GM12878 (cell line): ENCODE results near the gene IER5L. TPM values are rescaled to one million over a fixed set of nuclear protein-coding genes. Genes with fewer than 3 reads are reported as not detected.
"Not testable (repeated sequence)": the region's sequence is repeated elsewhere in the genome, so short reads cannot be mapped to it uniquely, and the experiment has no call there.

Source experiments
- ATAC-seq: fragments of 200-7000 bp; cut with Tn5 transposase; 3 replicates; pipeline ENCODE4 v1.9.1; 2020; ENCODE audit warnings: mild to moderate bottlenecking, moderate library complexity
- BruUV-seq: library from RNA; stranded (reverse); fragments of 400-500 nt; replicated peaks from 2 replicates; lab custom pipeline; 2021; lab: Mats Ljungman, UMichigan
- CTCF ChIA-PET: fragments of 300-600 bp; sonication (Branson Sonifier 250); formaldehyde crosslinking; extraction: SDS; loops from one replicate; lab custom pipeline; 2021; ENCODE audit warnings: inconsistent platforms; lab: Yijun Ruan, JAX
- POLR2A ChIA-PET: fragments of 350-600 bp; formaldehyde crosslinking; extraction: SDS; loops from one replicate; lab custom pipeline; 2021; ENCODE audit warnings: inconsistent platforms; lab: Charles Lee
- RAD21 ChIA-PET: fragments of 300-600 bp; sonication (Branson Sonifier 250); formaldehyde crosslinking; loops from one replicate; lab custom pipeline; 2023; ENCODE audit warnings: antibody characterized with exemption; ENCODE audit not compliant: unreplicated experiment; lab: Charles Lee
- SMC1A ChIA-PET: fragments of 300-600 bp; sonication (Branson Sonifier 250); formaldehyde crosslinking; loops from one replicate; lab custom pipeline; 2023; ENCODE audit not compliant: unreplicated experiment, uncharacterized antibody; lab: Charles Lee
- DNase-seq: peaks from one replicate; pipeline ENCODE4 v3.0.0-alpha.2; 2011; ENCODE audit warnings: low read depth, low spot score
- FAIRE-seq: peaks from 3 replicates; lab custom pipeline; 2011; peaks lifted over from hg19 to GRCh38; lab: Jason Lieb, UNC
- H2AFZ ChIP-seq: 2 replicates; pipeline ENCODE4 v1.6.0; 2011; ENCODE audit warnings: low read depth, low read length, control low read depth; ENCODE audit not compliant: control insufficient read depth
- H3K27ac ChIP-seq: 2 replicates; pipeline ENCODE4 v1.5.1; 2011; ENCODE audit warnings: control low read depth; ENCODE audit not compliant: control insufficient read depth, insufficient read depth
- H3K27me3 ChIP-seq, 2 experiments: replicated peaks in 1 of 2; 2 replicates each; pipeline versions ENCODE4 v1.6.0 to v1.6.1; 2011; ENCODE audit warnings: low read length in 1 of 2; ENCODE audit not compliant: control insufficient read depth in 2 of 2, insufficient read depth in 2 of 2
- H3K36me3 ChIP-seq, 2 experiments: 2 replicates each; pipeline ENCODE4 v1.5.1; 2011; ENCODE audit warnings: low read length in 1 of 2; ENCODE audit not compliant: control insufficient read depth in 2 of 2, insufficient read depth in 2 of 2
- H3K4me1 ChIP-seq: 2 replicates; pipeline ENCODE4 v1.6.1; 2011; ENCODE audit warnings: mild to moderate bottlenecking, low read length, moderate library complexity, mixed read lengths; ENCODE audit not compliant: control insufficient read depth, insufficient read depth
- H3K4me2 ChIP-seq: 2 replicates; pipeline ENCODE4 v1.6.0; 2011; ENCODE audit warnings: control low read depth; ENCODE audit not compliant: control insufficient read depth, insufficient read depth
- H3K4me3 ChIP-seq: fragments of 200-600 bp; sonication (generic); 2 replicates; pipeline ENCODE4 v1.5.1; 2016
- H3K79me2 ChIP-seq: 2 replicates; pipeline ENCODE4 v1.6.0; 2011; ENCODE audit warnings: low read length; ENCODE audit not compliant: control insufficient read depth, insufficient read depth
- H3K9ac ChIP-seq: 2 replicates; pipeline ENCODE4 v1.8.0; 2011; ENCODE audit warnings: low read length, control low read depth, mixed read lengths; ENCODE audit not compliant: control insufficient read depth, insufficient read depth
- H3K9me3 ChIP-seq: replicated peaks from 3 replicates; pipeline ENCODE4 v1.5.1; 2011; ENCODE audit warnings: mild to moderate bottlenecking, low read length; ENCODE audit not compliant: control insufficient read depth, insufficient read depth
- H4K20me1 ChIP-seq: 2 replicates; pipeline ENCODE4 v1.6.0; 2011; ENCODE audit not compliant: control insufficient read depth, insufficient read depth
- ESRRA ChIP-seq: IDR thresholded peaks from 2 replicates; pipeline ENCODE4 v1.6.1; 2012; ENCODE audit warnings: mild to moderate bottlenecking, low read length, improper control_type of control experiment
- FOS ChIP-seq: IDR thresholded peaks from 3 replicates; pipeline ENCODE4 v1.6.1; 2011; ENCODE audit warnings: borderline replicate concordance; ENCODE audit not compliant: insufficient read length; ENCODE audit errors: extremely low read depth
- MEF2B ChIP-seq: fragments of 450-650 bp; IDR thresholded peaks from 2 replicates; pipeline ENCODE4 v1.6.1; 2018; ENCODE audit warnings: mild to moderate bottlenecking, moderate library complexity; ENCODE audit not compliant: partially characterized antibody, poor library complexity, severe bottlenecking
- NR2C2 ChIP-seq: IDR thresholded peaks from 2 replicates; pipeline ENCODE4 v1.6.1; 2011; ENCODE audit warnings: borderline replicate concordance, low read depth; ENCODE audit not compliant: control insufficient read depth, insufficient read length
- RAD51 ChIP-seq: fragments of 450-650 bp; IDR thresholded peaks from 2 replicates; pipeline ENCODE4 v1.6.1; 2016; ENCODE audit warnings: moderate library complexity, mild to moderate bottlenecking, inconsistent platforms
- RBBP5 ChIP-seq: fragments of 200-600 bp; sonication (generic); conservative IDR thresholded peaks from 2 replicates; pipeline ENCODE4 v1.6.1; 2016
- SPI1 ChIP-seq: IDR thresholded peaks from 2 replicates; pipeline ENCODE4 v1.6.1; 2011; ENCODE audit warnings: low read depth, mild to moderate bottlenecking, low read length, moderate library complexity, borderline replicate concordance; ENCODE audit not compliant: insufficient read depth
- SRF ChIP-seq, 2 experiments: IDR thresholded peaks; 2 replicates each; pipeline ENCODE4 v1.6.1; 2011; ENCODE audit warnings: low read depth in 2 of 2, low read length in 2 of 2, mild to moderate bottlenecking in 1 of 2, moderate library complexity in 1 of 2
- YBX1 ChIP-seq: fragments of 450-650 bp; IDR thresholded peaks from 2 replicates; pipeline ENCODE4 v1.6.1; 2016; ENCODE audit warnings: antibody characterized with exemption
- WGBS: methylation state at CpG from one replicate; pipeline ENCODE4 v1.1.6; 2016; ENCODE audit warnings: low lambda C conversion rate; ENCODE audit not compliant: insufficient replicate concordance, insufficient coverage; ENCODE audit errors: missing lambda C conversion rate; 5-methylcytosine and 5-hydroxymethylcytosine counted together
- in situ Hi-C: fragments of 300-500 bp; cut with MboI; formaldehyde crosslinking; loops from 9 replicates; pipeline ENCODE4 v1.14.3; 2018; ENCODE audit warnings: mixed read lengths
- intact Hi-C: fragments of 100-400 bp; cut with micrococcal nuclease; formaldehyde crosslinking; loops from one replicate; pipeline ENCODE4 v1.14.2; 2022; ENCODE audit not compliant: unreplicated experiment
- polyA plus RNA-seq, 11 experiments: library from polyadenylated mRNA; depleted of rRNA in 4 of 11; unstranded in 6 of 11; stranded (reverse) in 5 of 11; fragments of >200 nt; fragmentation: Nextera tagmentation in 4 of 11; fragmentation: Illumina TruSeq in 1 of 11; extraction: Ambion mirVana in 4 of 11; extraction: Trizol in 1 of 11; gene quantifications; 1 replicate in 1 of 11; 2 replicates in 10 of 11; pipeline versions ENCODE4 v1.2.1 to v1.2.3, GENCODE V29; 2011 to 2016; ENCODE audit warnings: inconsistent platforms in 2 of 11, missing spikeins in 2 of 11, low read depth in 1 of 11
- total RNA-seq, 4 experiments: library from RNA; depleted of rRNA in 3 of 4; stranded (reverse); fragments of >200 nt in 3 of 4; fragmentation: Illumina TruSeq in 1 of 4; extraction: Trizol in 1 of 4; gene quantifications; 2 replicates each; pipeline versions ENCODE4 v1.2.1 to v1.2.3, GENCODE V29; 2013 to 2021
- TF ChIP-seq, protein P1 (sequence below): IDR thresholded peaks from 2 replicates; pipeline ENCODE4 v1.6.1; 2012; ENCODE audit warnings: low read depth, low read length, improper control_type of control experiment

Gene IER5L
- total and polyA plus RNA-seq, 10 of the 15 experiments (the other 5 are each of a cell fraction or from before 2014, with no cell fraction given): 0.04 to 1.4 (median 0.17) TPM

DNA sequence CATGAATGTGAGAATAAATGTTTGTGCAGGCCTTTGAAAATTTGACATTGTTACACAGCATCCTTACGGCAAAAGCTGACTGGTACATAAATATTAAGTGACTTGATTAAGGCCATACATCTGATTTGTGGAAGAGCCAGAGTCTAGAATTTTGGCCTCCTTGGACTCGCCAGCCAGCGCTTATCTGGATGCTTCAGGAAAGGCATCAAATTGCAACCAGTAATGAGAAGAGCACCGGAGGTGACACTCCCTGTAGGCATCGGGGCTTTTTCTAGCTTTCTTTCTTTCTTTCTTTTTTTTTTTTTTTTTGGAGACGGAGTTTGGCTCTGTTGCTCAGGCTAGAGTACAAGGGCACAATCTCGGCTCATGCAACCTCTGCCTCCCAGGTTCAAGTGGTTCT is 13.2 kb upstream of the IER5L start:
- Histone ChIP-seq H3K27ac (no peak overlapping the region), H4K20me1 (no peaks in the 10 kb centered on the region), H3K36me3 (no peaks in the 10 kb centered on the region), H3K4me1 (no peaks in the 10 kb centered on the region), H3K9me3 (no peaks in the 10 kb centered on the region; the same call in 1 of the 3 replicates), H3K27me3 (peaks cover 0 to 5% of the 10 kb centered on the region in 2 experiments; a peak in 3 of 4 replicates), H3K9ac (no peak overlapping the region), H3K79me2 (no peaks in the 10 kb centered on the region), H2AFZ (no peak overlapping the region), H3K4me2 (no peak overlapping the region), H3K4me3 (no peak overlapping the region)
- intact Hi-C loops: no loop called here
- TF ChIP-seq FOS (no peak), NR2C2 (no peak), ESRRA (no peak), MEF2B (no peak), SRF (IDR thresholded peaks at IDR 0.05; ENCODE audit: low read depth in 2 of 2, low read length in 2 of 2) (no peak), RBBP5 (no peak), RAD51 (no peak), YBX1 (no peak), SPI1 (no peak)
- TF ChIP-seq, protein P1, sequence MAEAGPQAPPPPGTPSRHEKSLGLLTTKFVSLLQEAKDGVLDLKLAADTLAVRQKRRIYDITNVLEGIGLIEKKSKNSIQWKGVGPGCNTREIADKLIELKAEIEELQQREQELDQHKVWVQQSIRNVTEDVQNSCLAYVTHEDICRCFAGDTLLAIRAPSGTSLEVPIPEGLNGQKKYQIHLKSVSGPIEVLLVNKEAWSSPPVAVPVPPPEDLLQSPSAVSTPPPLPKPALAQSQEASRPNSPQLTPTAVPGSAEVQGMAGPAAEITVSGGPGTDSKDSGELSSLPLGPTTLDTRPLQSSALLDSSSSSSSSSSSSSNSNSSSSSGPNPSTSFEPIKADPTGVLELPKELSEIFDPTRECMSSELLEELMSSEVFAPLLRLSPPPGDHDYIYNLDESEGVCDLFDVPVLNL: no peak
- FAIRE-seq: no peak
- WGBS: 65% methylated on average over 6 of the region's 7 CpGs
- ATAC-seq: no peak
- CTCF ChIA-PET: no interaction called here
- BruUV-seq: no TSS peak
- SMC1A ChIA-PET: no interaction called here
- RAD21 ChIA-PET: no interaction called here
- POLR2A ChIA-PET: no interaction called here
- in situ Hi-C loops: no loop called here
- DNase-seq: no peak

DNA sequence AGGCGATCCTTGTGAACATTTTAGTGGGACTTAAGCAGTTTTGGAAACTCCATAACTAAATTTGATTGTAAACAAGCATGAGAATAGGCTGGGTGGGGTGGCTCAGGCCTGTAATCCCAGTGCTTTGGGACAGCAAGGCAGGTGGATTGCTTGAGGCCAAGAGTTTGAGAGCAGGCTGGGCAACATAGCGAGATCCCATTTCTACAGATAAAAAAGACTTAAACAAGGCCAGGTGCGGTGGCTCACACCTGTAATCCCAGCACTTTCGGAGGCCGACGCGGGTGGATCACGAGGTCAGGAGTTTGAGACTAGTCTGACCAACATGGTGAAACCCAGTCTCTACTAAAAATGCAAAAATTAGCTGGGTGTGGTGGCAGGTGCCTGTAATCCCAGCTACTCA is 11.9 kb upstream of the IER5L start:
- H4K20me1 ChIP-seq, H3K36me3 ChIP-seq, H3K27ac ChIP-seq, in situ Hi-C loops, H3K79me2 ChIP-seq, H3K9me3 ChIP-seq, H3K4me3 ChIP-seq, H2AFZ ChIP-seq, CTCF ChIA-PET, POLR2A ChIA-PET, ATAC-seq, H3K4me2 ChIP-seq, DNase-seq, BruUV-seq, RAD21 ChIA-PET, H3K27me3 ChIP-seq, SMC1A ChIA-PET, intact Hi-C loops, H3K4me1 ChIP-seq, FAIRE-seq, H3K9ac ChIP-seq: not testable (repeated sequence)
- 57% methylated on average over 8 of the region's 8 CpGs for WGBS
